Measurements from ENCODE around the gene RRP7A. TPM values are rescaled to one million over a fixed set of nuclear protein-coding genes. Genes with fewer than 3 reads are reported as not detected.
A peak's percentile ranks its signal among the peaks of the same experiment; 100 is the strongest.
"Not testable (repeated sequence)": the region's sequence is repeated elsewhere in the genome, so short reads cannot be mapped to it uniquely, and the experiment has no call there.

The RRP7A gene
- total RNA-seq, 1 donor: 29.0 TPM

- no peaks in the 10 kb centered on the region for H3K79me2 ChIP-seq (ENCODE audit: insufficient read depth, low read length)
- no peaks in the 10 kb centered on the region for H3K36me3 ChIP-seq (ENCODE audit: insufficient read depth, low read length)
- H3K4me1 ChIP-seq (ENCODE audit: insufficient read depth, low read length): peaks cover under 1% of the 10 kb centered on the region
- H4K20me1 ChIP-seq (ENCODE audit: insufficient read depth, low read length): no peaks in the 10 kb centered on the region
- H3K27me3 ChIP-seq (ENCODE audit: insufficient read depth, low read length): peaks cover 21% of the 10 kb centered on the region
- no peak overlapping the region for H2AFZ ChIP-seq (ENCODE audit: low read length)
- no peak for TF ChIP-seq CTCF (IDR thresholded peaks at IDR 0.05; ENCODE audit: extremely low read depth, low read depth, low read length)
- DNase-seq (ENCODE audit: insufficient read length, low spot score, missing footprints): peak; percentile 62
- no peak overlapping the region for H3K4me2 ChIP-seq (ENCODE audit: insufficient read depth, low read length)
- no peak overlapping the region for H3K4me3 ChIP-seq (ENCODE audit: insufficient read depth, low read length)
- H3K27ac ChIP-seq (ENCODE audit: low read depth, low read length): no peak overlapping the region
- no peaks in the 10 kb centered on the region for H3K9me3 ChIP-seq (ENCODE audit: low read depth, low read length)
These were observed 29.2 kb upstream of the RRP7A start for GRCh38 chr22:42548597-42549330.

GRCh38 chr22:42548126-42548525 lies 28.5 kb upstream of the RRP7A start:
- not testable (repeated sequence) for DNase-seq (ENCODE audit: insufficient read length, low spot score, missing footprints); H3K4me2 ChIP-seq (ENCODE audit: insufficient read depth, low read length); H3K4me1 ChIP-seq (ENCODE audit: insufficient read depth, low read length); H3K79me2 ChIP-seq (ENCODE audit: insufficient read depth, low read length); H3K9me3 ChIP-seq (ENCODE audit: low read depth, low read length); H3K4me3 ChIP-seq (ENCODE audit: insufficient read depth, low read length); H2AFZ ChIP-seq (ENCODE audit: low read length); H4K20me1 ChIP-seq (ENCODE audit: insufficient read depth, low read length); H3K36me3 ChIP-seq (ENCODE audit: insufficient read depth, low read length); H3K27ac ChIP-seq (ENCODE audit: low read depth, low read length)
- peaks cover 21% of the 10 kb centered on the region for H3K27me3 ChIP-seq (ENCODE audit: insufficient read depth, low read length)

GRCh38 chr22:42547562-42547961 lies 28.0 kb upstream of the RRP7A start:
- peaks cover 21% of the 10 kb centered on the region for H3K27me3 ChIP-seq (ENCODE audit: insufficient read depth, low read length)
- H2AFZ ChIP-seq (ENCODE audit: low read length): no peak overlapping the region
- H3K27ac ChIP-seq (ENCODE audit: low read depth, low read length): no peak overlapping the region
- no peak overlapping the region for H3K4me2 ChIP-seq (ENCODE audit: insufficient read depth, low read length)
- no peaks in the 10 kb centered on the region for H3K36me3 ChIP-seq (ENCODE audit: insufficient read depth, low read length)
- no peaks in the 10 kb centered on the region for H4K20me1 ChIP-seq (ENCODE audit: insufficient read depth, low read length)
- no peaks in the 10 kb centered on the region for H3K4me1 ChIP-seq (ENCODE audit: insufficient read depth, low read length)
- no peaks in the 10 kb centered on the region for H3K79me2 ChIP-seq (ENCODE audit: insufficient read depth, low read length)
- no peak for DNase-seq (ENCODE audit: insufficient read length, low spot score, missing footprints)
- TF ChIP-seq CTCF (IDR thresholded peaks at IDR 0.05; ENCODE audit: extremely low read depth, low read depth, low read length): no peak
- no peak overlapping the region for H3K4me3 ChIP-seq (ENCODE audit: insufficient read depth, low read length)
- H3K9me3 ChIP-seq (ENCODE audit: low read depth, low read length): no peaks in the 10 kb centered on the region

GRCh38 chr22:42544686-42545085 lies 25.1 kb upstream of the RRP7A start:
- TF ChIP-seq CTCF (IDR thresholded peaks at IDR 0.05; ENCODE audit: extremely low read depth, low read depth, low read length): no peak
- Histone ChIP-seq H3K27me3 (ENCODE audit: insufficient read depth, low read length) (peaks cover 9% of the 10 kb centered on the region), H2AFZ (ENCODE audit: low read length) (no peak overlapping the region), H3K9me3 (ENCODE audit: low read depth, low read length) (no peaks in the 10 kb centered on the region), H3K36me3 (ENCODE audit: insufficient read depth, low read length) (no peaks in the 10 kb centered on the region), H3K4me2 (ENCODE audit: insufficient read depth, low read length) (no peak overlapping the region), H3K79me2 (ENCODE audit: insufficient read depth, low read length) (no peaks in the 10 kb centered on the region), H3K4me3 (ENCODE audit: insufficient read depth, low read length) (no peak overlapping the region), H4K20me1 (ENCODE audit: insufficient read depth, low read length) (no peaks in the 10 kb centered on the region), H3K27ac (ENCODE audit: low read depth, low read length) (no peak overlapping the region), H3K4me1 (ENCODE audit: insufficient read depth, low read length) (peaks cover 4% of the 10 kb centered on the region)
- DNase-seq (ENCODE audit: insufficient read length, low spot score, missing footprints): peak; percentile 74

GRCh38 chr22:42539236-42539771 lies 19.7 kb upstream of the RRP7A start:
- H3K27me3 ChIP-seq (ENCODE audit: insufficient read depth, low read length); H3K4me3 ChIP-seq (ENCODE audit: insufficient read depth, low read length); H4K20me1 ChIP-seq (ENCODE audit: insufficient read depth, low read length); H3K36me3 ChIP-seq (ENCODE audit: insufficient read depth, low read length); H2AFZ ChIP-seq (ENCODE audit: low read length); H3K9me3 ChIP-seq (ENCODE audit: low read depth, low read length); H3K79me2 ChIP-seq (ENCODE audit: insufficient read depth, low read length); H3K4me2 ChIP-seq (ENCODE audit: insufficient read depth, low read length); DNase-seq (ENCODE audit: insufficient read length, low spot score, missing footprints); H3K27ac ChIP-seq (ENCODE audit: low read depth, low read length): not testable (repeated sequence)
- H3K4me1 ChIP-seq (ENCODE audit: insufficient read depth, low read length): peaks cover 12% of the 10 kb centered on the region

GRCh38 chr22:42537199-42537831 lies 17.7 kb upstream of the RRP7A start:
- not testable (repeated sequence) for H3K36me3 ChIP-seq (ENCODE audit: insufficient read depth, low read length); H3K4me3 ChIP-seq (ENCODE audit: insufficient read depth, low read length); H3K9me3 ChIP-seq (ENCODE audit: low read depth, low read length); DNase-seq (ENCODE audit: insufficient read length, low spot score, missing footprints); H3K79me2 ChIP-seq (ENCODE audit: insufficient read depth, low read length); H3K27me3 ChIP-seq (ENCODE audit: insufficient read depth, low read length); H4K20me1 ChIP-seq (ENCODE audit: insufficient read depth, low read length)
- Histone ChIP-seq H3K4me2 (ENCODE audit: insufficient read depth, low read length) (peak overlapping the region; percentile 36), H3K4me1 (ENCODE audit: insufficient read depth, low read length) (peaks cover 12% of the 10 kb centered on the region), H2AFZ (ENCODE audit: low read length) (peak overlapping the region; percentile 62), H3K27ac (ENCODE audit: low read depth, low read length) (peak overlapping the region; percentile 51)

Data from osteoblast (primary cell).